OCI-LY7 (cell line): ENCODE results near the gene MYO18B. TPM values are rescaled to one million over a fixed set of nuclear protein-coding genes. Genes with fewer than 3 reads are reported as not detected.
"Not testable (repeated sequence)": the region's sequence is repeated elsewhere in the genome, so short reads cannot be mapped to it uniquely, and the experiment has no call there.

Experiments
- BruUV-seq: library from RNA; stranded (reverse); fragments of 400-500 nt; replicated peaks from 2 replicates; lab custom pipeline; 2021; lab: Mats Ljungman, UMichigan
- CTCF ChIA-PET: fragments of 300-600 bp; sonication (Branson Sonifier 250); formaldehyde crosslinking; loops from one replicate; lab custom pipeline; 2022; ENCODE audit warnings: antibody characterized with exemption; ENCODE audit not compliant: unreplicated experiment; lab: Charles Lee
- POLR2A ChIA-PET: fragments of 300-600 bp; sonication (Branson Sonifier 250); formaldehyde crosslinking; loops from one replicate; lab custom pipeline; 2022; ENCODE audit warnings: antibody characterized with exemption; lab: Charles Lee
- DNase-seq: peaks from one replicate; pipeline ENCODE4 v3.0.0-alpha.2; 2015; ENCODE audit warnings: low spot score
- H2AFZ ChIP-seq: fragments of 200-600 bp; sonication (generic), shearing (Covaris generic); 2 replicates; pipeline ENCODE4 v1.6.1; 2014; ENCODE audit warnings: mild to moderate bottlenecking, antibody characterized with exemption, low read length, moderate library complexity
- H3K27ac ChIP-seq: fragments of 200-600 bp; sonication (generic); 2 replicates; pipeline ENCODE4 v1.5.1; 2014; ENCODE audit warnings: mixed run types, low read depth, mild to moderate bottlenecking, moderate library complexity, low read length, inconsistent platforms; ENCODE audit not compliant: poor library complexity, severe bottlenecking
- H3K36me3 ChIP-seq: fragments of 200-600 bp; sonication (generic); 2 replicates; pipeline ENCODE4 v1.6.1; 2014; ENCODE audit warnings: mild to moderate bottlenecking, antibody characterized with exemption, low read length, moderate library complexity, mixed read lengths; ENCODE audit not compliant: insufficient read depth
- H3K4me1 ChIP-seq: fragments of 200-600 bp; sonication (generic); 2 replicates; pipeline ENCODE4 v1.5.1; 2014; ENCODE audit warnings: mild to moderate bottlenecking, low read length; ENCODE audit not compliant: insufficient read depth, poor library complexity, severe bottlenecking
- H3K4me2 ChIP-seq: fragments of 200-600 bp; sonication (generic); 2 replicates; pipeline ENCODE4 v1.6.1; 2014; ENCODE audit warnings: mild to moderate bottlenecking, low read length
- H3K4me3 ChIP-seq: fragments of 200-600 bp; sonication (generic); 2 replicates; pipeline ENCODE4 v1.5.1; 2014; ENCODE audit warnings: mild to moderate bottlenecking, low read depth, low read length; ENCODE audit not compliant: poor library complexity, severe bottlenecking
- H3K79me2 ChIP-seq: fragments of 200-600 bp; sonication (generic); 2 replicates; pipeline ENCODE4 v1.6.1; 2016; ENCODE audit warnings: low read depth, mild to moderate bottlenecking, low read length, moderate library complexity, mixed read lengths; ENCODE audit not compliant: insufficient read depth
- H3K9me2 ChIP-seq: fragments of 200-600 bp; sonication (generic); 2 replicates; pipeline ENCODE4 v1.6.1; 2016; ENCODE audit warnings: mild to moderate bottlenecking, low read length, mixed read lengths; ENCODE audit not compliant: insufficient read depth
- H3K9me3 ChIP-seq: fragments of 200-600 bp; sonication (generic); 2 replicates; pipeline ENCODE4 v1.6.1; 2014; ENCODE audit warnings: mild to moderate bottlenecking, mixed run types, low read length, mixed read lengths
- H4K20me1 ChIP-seq: fragments of 200-600 bp; sonication (generic); 2 replicates; pipeline ENCODE4 v1.6.1; 2014; ENCODE audit warnings: mild to moderate bottlenecking, antibody characterized with exemption, low read length, moderate library complexity, mixed read lengths; ENCODE audit not compliant: insufficient read depth
- CTCF ChIP-seq: fragments of 200-600 bp; sonication (generic); conservative IDR thresholded peaks from 2 replicates; pipeline ENCODE4 v1.5.1; 2014; ENCODE audit warnings: mild to moderate bottlenecking, antibody characterized with exemption, low read length, moderate library complexity, mixed read lengths
- EZH2phosphoT487 ChIP-seq: fragments of 200-600 bp; sonication (generic); IDR thresholded peaks from 2 replicates; pipeline ENCODE4 v1.6.1; 2018; ENCODE audit warnings: low read depth, borderline replicate concordance, mild to moderate bottlenecking, mixed run types, antibody characterized with exemption, low read length, moderate library complexity, mixed read lengths
- intact Hi-C: fragments of 100-400 bp; cut with micrococcal nuclease; formaldehyde crosslinking; loops from one replicate; pipeline ENCODE4 v1.10.0; 2022; ENCODE audit not compliant: unreplicated experiment
- total RNA-seq, 2 experiments: library from RNA; depleted of rRNA in 1 of 2; stranded (reverse); fragments of >200 nt in 1 of 2; shearing (Covaris generic) in 1 of 2; gene quantifications; 2 replicates each; pipeline ENCODE4 v1.2.3, GENCODE V29; 2014 to 2022

Gene MYO18B
- total RNA-seq, 2 experiments from 2014 or later = not detected

DNA sequence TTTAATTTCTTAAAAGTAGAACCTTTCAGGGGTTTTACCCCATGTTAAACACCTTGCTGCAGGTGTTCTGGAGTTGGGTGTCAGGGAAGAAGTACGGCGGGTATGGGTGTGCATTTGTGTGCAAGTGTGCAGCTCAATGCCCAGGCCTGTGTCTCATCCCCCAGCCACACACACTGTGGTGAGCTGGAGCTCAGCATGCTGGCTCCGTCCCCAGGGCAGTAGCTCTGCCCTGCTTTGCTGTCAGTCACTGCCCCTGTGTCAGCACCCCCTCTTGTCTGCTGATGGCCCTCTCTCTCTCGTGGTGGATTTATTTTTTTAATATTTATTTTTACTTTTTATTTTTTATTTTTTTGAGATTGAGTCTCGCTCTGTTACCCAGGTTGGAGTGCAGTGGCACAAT is 35.8 kb upstream of the MYO18B start:
- Histone ChIP-seq H4K20me1 (no peaks in the 10 kb centered on the region), H3K36me3 (peaks cover 14% of the 10 kb centered on the region; the same call in 1 of the 2 replicates), H3K4me3 (no peak overlapping the region), H2AFZ (no peak overlapping the region), H3K4me2 (no peak overlapping the region), H3K9me3 (no peaks in the 10 kb centered on the region), H3K4me1 (peaks cover 3% of the 10 kb centered on the region), H3K9me2 (no peaks in the 10 kb centered on the region), H3K79me2 (no peaks in the 10 kb centered on the region), H3K27ac (no peak overlapping the region)
- intact Hi-C loops = loop anchor here (5.0 kb wide), 1 partner anchor 244 kb away; no protein-coding TSS in a partner anchor
- DNase-seq = no peak
- no TSS peak for BruUV-seq
- ChIA-PET CTCF (interaction anchor here (1.7 kb wide), 1 partner anchor 74 kb away, joined by 3 read pairs; no protein-coding TSS in a partner anchor), POLR2A (interaction anchor here (0.6 kb wide), 1 partner anchor 324 kb away, joined by 3 read pairs; no protein-coding TSS in a partner anchor)
- no peak for TF ChIP-seq CTCF
- no peak for TF ChIP-seq EZH2phosphoT487

- H4K20me1 ChIP-seq = not testable (repeated sequence)
- intact Hi-C loops = loop anchor here (5.0 kb wide), 1 partner anchor 246 kb away; no protein-coding TSS in a partner anchor
Measured at GRCh38 chr22:25708430-25708829, 33.6 kb upstream of the MYO18B start.

GRCh38 chr22:25709758-25710157 is 32.2 kb upstream of the MYO18B start:
- intact Hi-C loops = loop anchor here (5.0 kb wide), 1 partner anchor 247 kb away; no protein-coding TSS in a partner anchor
- Histone ChIP-seq H3K4me2 (no peak overlapping the region), H4K20me1 (no peaks in the 10 kb centered on the region), H3K36me3 (peaks cover 18% of the 10 kb centered on the region; the same call in 1 of the 2 replicates), H3K4me3 (no peak overlapping the region), H2AFZ (no peak overlapping the region), H3K4me1 (no peaks in the 10 kb centered on the region), H3K9me2 (no peaks in the 10 kb centered on the region), H3K27ac (no peak overlapping the region), H3K79me2 (no peaks in the 10 kb centered on the region), H3K9me3 (no peaks in the 10 kb centered on the region)
- ChIA-PET CTCF (no interaction called here), POLR2A (interaction anchor here (0.7 kb wide), 1 partner anchor 118 kb away, joined by 3 read pairs; no protein-coding TSS in a partner anchor)
- peak; percentile 7 for DNase-seq
- TF ChIP-seq CTCF = no peak
- no TSS peak for BruUV-seq

More at GRCh38 chr22:25708430-25708829, 33.6 kb upstream of the MYO18B start:
- BruUV-seq, H3K9me3 ChIP-seq, H3K4me2 ChIP-seq, POLR2A ChIA-PET, H3K4me1 ChIP-seq, H3K79me2 ChIP-seq, H3K9me2 ChIP-seq, H3K27ac ChIP-seq, DNase-seq, CTCF ChIA-PET, H2AFZ ChIP-seq, H3K4me3 ChIP-seq: not testable (repeated sequence)
- H3K36me3 ChIP-seq = peaks cover 11% of the 10 kb centered on the region; the same call in 1 of the 2 replicates
